HG03139 (cell line): ENCODE results near the gene KDM7A.
"Not testable (repeated sequence)": the region's sequence is repeated elsewhere in the genome, so short reads cannot be mapped to it uniquely, and the experiment has no call there.

ENCODE experiments used
- ATAC-seq: cut with Tn5 transposase; IDR thresholded peaks from one replicate; pipeline ENCODE4 v1.9.1; 2021; ENCODE audit not compliant: unreplicated experiment

Gene KDM7A

GRCh38 chr7:140176811-140177702, at the start of gene KDM7A:
KDM7A (minus strand) TSS chr7:140176983; CDS start chr7:140176937, 46 bp downstream.
- ATAC-seq = peak; percentile 64

- no peak for ATAC-seq
These were observed 48.9 kb upstream of the KDM7A start for GRCh38 chr7:140225562-140226249.

- ATAC-seq = no peak
These were observed 46.9 kb upstream of the KDM7A start for GRCh38 chr7:140223515-140224221.

- ATAC-seq = no peak
These were observed 46.0 kb upstream of the KDM7A start for GRCh38 chr7:140222814-140223213.

GRCh38 chr7:140219672-140220524, 43.1 kb upstream of the KDM7A start:
- ATAC-seq = no peak

GRCh38 chr7:140218656-140219055, 41.9 kb upstream of the KDM7A start:
- no peak for ATAC-seq

GRCh38 chr7:140217750-140218501, 41.1 kb upstream of the KDM7A start:
- no peak for ATAC-seq

GRCh38 chr7:140215281-140215680, 38.5 kb upstream of the KDM7A start:
- no peak for ATAC-seq

GRCh38 chr7:140214075-140214684, 37.4 kb upstream of the KDM7A start:
- ATAC-seq = no peak

- no peak for ATAC-seq
These were observed 36.9 kb upstream of the KDM7A start for GRCh38 chr7:140213684-140214074.

- peak; percentile 52 for ATAC-seq
These were observed 35.5 kb upstream of the KDM7A start for GRCh38 chr7:140212100-140212881.

- ATAC-seq = no peak
These were observed 34.9 kb upstream of the KDM7A start for GRCh38 chr7:140211698-140212097.

- peak; percentile 82 for ATAC-seq
These were observed 33.3 kb upstream of the KDM7A start for GRCh38 chr7:140209866-140210609.

GRCh38 chr7:140206616-140207389, 30.0 kb upstream of the KDM7A start:
- no peak for ATAC-seq

GRCh38 chr7:140205600-140205999, 28.8 kb upstream of the KDM7A start:
- no peak for ATAC-seq

GRCh38 chr7:140203556-140203955, 26.8 kb upstream of the KDM7A start:
- no peak for ATAC-seq

GRCh38 chr7:140202942-140203341, 26.2 kb upstream of the KDM7A start:
- not testable (repeated sequence) for ATAC-seq
